SK-N-SH treated with all-trans-retinoic acid at 6 μM for 48 hours (cell line): Measurements from ENCODE around the gene FGB.

Experiments used
- ATAC-seq: fragments of 200-7000 bp; cut with Tn5 transposase; 3 replicates; pipeline ENCODE4 v1.9.1; 2020; ENCODE audit warnings: mild to moderate bottlenecking, moderate library complexity
- ARNTL ChIP-seq: fragments of 450-650 bp; formaldehyde crosslinking; IDR thresholded peaks from 2 replicates; pipeline ENCODE4 v1.5.0; 2020; ENCODE audit warnings: low read depth, mild to moderate bottlenecking, moderate library complexity, borderline replicate concordance
- BACH2 ChIP-seq: fragments of 250-450 bp; sonication (Bioruptor Pico); IDR thresholded peaks from 2 replicates; pipeline ENCODE4 v1.9.0; 2021; ENCODE audit warnings: mild to moderate bottlenecking, borderline replicate concordance
- CREB5 ChIP-seq: fragments of 250-450 bp; sonication (Bioruptor Pico); IDR thresholded peaks from 2 replicates; pipeline ENCODE4 v1.5.1; 2020; ENCODE audit warnings: low read depth, mild to moderate bottlenecking, moderate library complexity
- CSDC2 ChIP-seq: fragments of 250-450 bp; sonication (Bioruptor Pico); IDR thresholded peaks from 2 replicates; pipeline ENCODE4 v1.5.0; 2020; ENCODE audit warnings: mild to moderate bottlenecking, moderate library complexity
- CSRNP3 ChIP-seq: fragments of 250-450 bp; sonication (Bioruptor Pico); IDR thresholded peaks from 2 replicates; pipeline ENCODE4 v1.5.1; 2021; ENCODE audit warnings: mild to moderate bottlenecking, moderate library complexity
- ESRRG ChIP-seq: fragments of 250-450 bp; sonication (Bioruptor Pico); IDR thresholded peaks from 2 replicates; pipeline ENCODE4 v1.6.1; 2021; ENCODE audit warnings: mild to moderate bottlenecking
- GLIS3 ChIP-seq: fragments of 250-450 bp; sonication (Bioruptor Pico); IDR thresholded peaks from 2 replicates; pipeline ENCODE4 v1.5.0; 2020; ENCODE audit warnings: mild to moderate bottlenecking, moderate library complexity
- ISL1 ChIP-seq: fragments of 250-450 bp; sonication (Bioruptor Pico); IDR thresholded peaks from 2 replicates; pipeline ENCODE4 v2.1.2; 2022; ENCODE audit warnings: mild to moderate bottlenecking, moderate library complexity
- OSR1 ChIP-seq: fragments of 250-450 bp; sonication (Bioruptor Pico); IDR thresholded peaks from 2 replicates; pipeline ENCODE4 v1.8.0; 2022; ENCODE audit warnings: moderate library complexity, mild to moderate bottlenecking, inconsistent platforms
- POU6F1 ChIP-seq: fragments of 250-450 bp; sonication (Bioruptor Pico); IDR thresholded peaks from 2 replicates; pipeline ENCODE4 v1.8.0; 2021; ENCODE audit warnings: low read depth, mild to moderate bottlenecking, moderate library complexity, borderline replicate concordance
- PPARA ChIP-seq: fragments of 250-450 bp; sonication (Bioruptor Pico); IDR thresholded peaks from 2 replicates; pipeline ENCODE4 v1.5.0; 2020; ENCODE audit warnings: mild to moderate bottlenecking, borderline replicate concordance
- RARB ChIP-seq: fragments of 250-450 bp; sonication (Bioruptor Pico); IDR thresholded peaks from 2 replicates; pipeline ENCODE4 v1.8.0; 2021; ENCODE audit warnings: mild to moderate bottlenecking, moderate library complexity
- SNAI2 ChIP-seq: fragments of 250-450 bp; sonication (Bioruptor Pico); IDR thresholded peaks from 2 replicates; pipeline ENCODE4 v1.5.0; 2020; ENCODE audit warnings: mild to moderate bottlenecking, moderate library complexity
- TCF4 ChIP-seq: fragments of 250-450 bp; sonication (Bioruptor Pico); IDR thresholded peaks from 2 replicates; pipeline ENCODE4 v1.8.0; 2021; ENCODE audit warnings: mild to moderate bottlenecking, moderate library complexity, borderline replicate concordance
- TOX ChIP-seq: fragments of 250-450 bp; sonication (Bioruptor Pico); IDR thresholded peaks from 2 replicates; pipeline ENCODE4 v1.8.0; 2021; ENCODE audit warnings: mild to moderate bottlenecking, moderate library complexity, borderline replicate concordance
- TSHZ2 ChIP-seq: fragments of 250-450 bp; sonication (Bioruptor Pico); IDR thresholded peaks from 2 replicates; pipeline ENCODE4 v1.5.0; 2020; ENCODE audit warnings: mild to moderate bottlenecking, moderate library complexity
- ZC3H10 ChIP-seq: fragments of 250-450 bp; sonication (Bioruptor Pico); IDR thresholded peaks from 2 replicates; pipeline ENCODE4 v1.5.1; 2021; ENCODE audit warnings: mild to moderate bottlenecking, moderate library complexity
- ZFP3 ChIP-seq: fragments of 250-450 bp; sonication (Bioruptor Pico); IDR thresholded peaks from 2 replicates; pipeline ENCODE4 v1.5.0; 2020; ENCODE audit warnings: mild to moderate bottlenecking, moderate library complexity
- ZNF565 ChIP-seq: fragments of 450-650 bp; formaldehyde crosslinking; conservative IDR thresholded peaks from 2 replicates; pipeline ENCODE4 v1.5.0; 2020; ENCODE audit warnings: low read depth, mild to moderate bottlenecking, moderate library complexity
- ZNF8 ChIP-seq: fragments of 450-650 bp; formaldehyde crosslinking; IDR thresholded peaks from 2 replicates; pipeline ENCODE4 v1.5.0; 2020; ENCODE audit warnings: mild to moderate bottlenecking, moderate library complexity
- TF ChIP-seq, protein P1 (sequence below): fragments of 250-450 bp; sonication (Bioruptor Pico); IDR thresholded peaks from 2 replicates; pipeline ENCODE4 v1.8.0; 2020; ENCODE audit warnings: mild to moderate bottlenecking, moderate library complexity, borderline replicate concordance

The FGB gene

GRCh38 chr4:154588198-154588597 is 25.4 kb downstream of the FGB start:
- no peak for ATAC-seq
- TF ChIP-seq CREB5, result no peak
- TF ChIP-seq TOX, result no peak
- no peak for TF ChIP-seq RARB (CRISPR knock-in tag)
- no peak for TF ChIP-seq ZNF565 (CRISPR knock-in tag)
- no peak for TF ChIP-seq BACH2 (CRISPR knock-in tag)
- no peak for TF ChIP-seq ZNF8 (CRISPR knock-in tag)
- TF ChIP-seq OSR1, result no peak
- TF ChIP-seq, protein P1, sequence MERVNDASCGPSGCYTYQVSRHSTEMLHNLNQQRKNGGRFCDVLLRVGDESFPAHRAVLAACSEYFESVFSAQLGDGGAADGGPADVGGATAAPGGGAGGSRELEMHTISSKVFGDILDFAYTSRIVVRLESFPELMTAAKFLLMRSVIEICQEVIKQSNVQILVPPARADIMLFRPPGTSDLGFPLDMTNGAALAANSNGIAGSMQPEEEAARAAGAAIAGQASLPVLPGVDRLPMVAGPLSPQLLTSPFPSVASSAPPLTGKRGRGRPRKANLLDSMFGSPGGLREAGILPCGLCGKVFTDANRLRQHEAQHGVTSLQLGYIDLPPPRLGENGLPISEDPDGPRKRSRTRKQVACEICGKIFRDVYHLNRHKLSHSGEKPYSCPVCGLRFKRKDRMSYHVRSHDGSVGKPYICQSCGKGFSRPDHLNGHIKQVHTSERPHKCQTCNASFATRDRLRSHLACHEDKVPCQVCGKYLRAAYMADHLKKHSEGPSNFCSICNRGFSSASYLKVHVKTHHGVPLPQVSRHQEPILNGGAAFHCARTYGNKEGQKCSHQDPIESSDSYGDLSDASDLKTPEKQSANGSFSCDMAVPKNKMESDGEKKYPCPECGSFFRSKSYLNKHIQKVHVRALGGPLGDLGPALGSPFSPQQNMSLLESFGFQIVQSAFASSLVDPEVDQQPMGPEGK, result no peak
- TF ChIP-seq ESRRG (CRISPR knock-in tag), result no peak
- TF ChIP-seq ZC3H10 (CRISPR knock-in tag), result no peak
- no peak for TF ChIP-seq POU6F1 (CRISPR knock-in tag)
- no peak for TF ChIP-seq CSRNP3 (CRISPR knock-in tag)
- TF ChIP-seq TCF4 (CRISPR knock-in tag), result no peak
- TF ChIP-seq CSDC2 (CRISPR knock-in tag), result no peak
- TF ChIP-seq, all 23 proteins: peak for 0

DNA sequence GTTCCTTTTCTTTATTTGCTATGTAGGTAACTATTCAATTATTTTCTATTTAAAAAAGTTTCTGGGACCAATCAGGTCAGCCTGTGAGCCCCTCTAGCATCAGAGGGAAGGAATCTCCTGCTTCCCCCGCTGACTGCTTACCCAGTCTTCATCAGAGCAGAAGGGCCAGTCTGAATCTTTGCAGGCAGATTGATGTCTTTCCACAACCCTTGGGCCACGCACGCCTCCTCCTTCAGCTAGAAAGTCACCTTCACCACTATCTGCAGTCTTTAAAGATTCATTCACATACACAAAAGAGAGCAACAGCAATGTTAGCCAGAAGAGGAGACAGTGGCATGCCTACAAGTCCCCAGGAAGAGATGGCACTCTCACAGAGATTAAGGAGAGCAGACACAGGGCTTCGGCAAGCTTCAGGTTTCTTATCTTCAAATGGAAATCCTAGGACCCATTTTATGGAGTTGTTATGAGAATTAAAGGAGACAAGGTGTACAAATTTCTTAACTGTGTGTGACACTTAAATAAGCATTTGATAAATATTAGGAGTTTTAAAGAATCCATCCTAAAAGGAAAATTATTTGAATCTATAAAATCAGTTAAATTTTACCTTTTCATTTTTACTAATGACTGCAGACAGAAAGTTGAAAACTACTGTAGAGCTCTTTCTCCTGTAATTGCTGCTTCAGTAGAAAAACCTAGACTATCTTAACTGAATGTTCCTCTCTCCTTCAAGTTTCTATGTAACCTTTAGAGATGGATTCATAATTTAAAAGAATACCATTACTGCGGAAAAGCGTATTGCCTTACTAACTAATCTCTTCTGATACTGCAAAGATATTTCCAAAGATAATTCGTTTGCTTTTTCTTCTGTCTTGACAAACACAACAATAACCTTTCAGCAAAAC is 26.7 kb downstream of the FGB start:
- TF ChIP-seq ZFP3 (CRISPR knock-in tag), result no peak
- no peak for TF ChIP-seq OSR1
- TF ChIP-seq SNAI2, result no peak
- no peak for ATAC-seq

- no peak for ATAC-seq
- TF ChIP-seq ZNF565 (CRISPR knock-in tag), result no peak
- TF ChIP-seq ZFP3 (CRISPR knock-in tag), result no peak
- no peak for TF ChIP-seq POU6F1 (CRISPR knock-in tag)
- no peak for TF ChIP-seq GLIS3 (CRISPR knock-in tag)
- no peak for TF ChIP-seq TSHZ2 (CRISPR knock-in tag)
- TF ChIP-seq, protein P1, result no peak
- no peak for TF ChIP-seq BACH2 (CRISPR knock-in tag)
- no peak for TF ChIP-seq TOX
- TF ChIP-seq OSR1, result no peak
- no peak for TF ChIP-seq ZNF8 (CRISPR knock-in tag)
- no peak for TF ChIP-seq CSRNP3 (CRISPR knock-in tag)
- TF ChIP-seq CSDC2 (CRISPR knock-in tag), result no peak
- no peak for TF ChIP-seq ARNTL (CRISPR knock-in tag)
- TF ChIP-seq ISL1 (CRISPR knock-in tag), result no peak
- TF ChIP-seq PPARA, result no peak
Observed at GRCh38 chr4:154590329-154591006, 27.7 kb downstream of the FGB start, which contains the start of gene FGA. FGA (minus strand) TSS chr4:154590742; CDS start chr4:154590687, 55 bp downstream.
